Hematopoietic multipotent progenitor cell treated with erythropoietin and hydrocortisone succinate and interleukin-3 and kit ligand, for 15 days (in vitro differentiated cells): ENCODE data around the gene EYS.

Source experiments
- DNase-seq: peaks from one replicate; pipeline ENCODE4 v3.0.0-alpha.2; 2015; ENCODE audit warnings: low spot score

EYS gene

DNA sequence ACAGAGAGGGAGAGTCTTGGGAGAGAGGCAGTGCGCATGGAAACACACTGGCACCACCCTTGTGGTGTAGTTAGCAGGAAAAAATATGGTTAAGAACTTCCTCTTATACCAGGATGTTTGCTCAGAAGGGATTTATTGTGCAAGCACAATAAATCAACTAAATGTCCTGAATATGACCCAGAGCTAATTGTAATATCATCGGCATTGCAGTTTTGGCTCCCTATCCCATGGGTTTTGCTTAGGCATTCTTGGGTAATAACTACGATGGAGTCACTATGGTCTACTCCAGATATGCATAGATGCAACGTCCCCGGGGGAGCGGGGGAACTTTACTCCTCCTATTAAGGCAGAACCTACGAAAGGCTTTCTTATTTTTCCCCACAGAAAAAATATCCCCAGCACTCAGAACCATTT lies 751.6 kb downstream of the EYS start:
- DNase-seq: no peak

DNA sequence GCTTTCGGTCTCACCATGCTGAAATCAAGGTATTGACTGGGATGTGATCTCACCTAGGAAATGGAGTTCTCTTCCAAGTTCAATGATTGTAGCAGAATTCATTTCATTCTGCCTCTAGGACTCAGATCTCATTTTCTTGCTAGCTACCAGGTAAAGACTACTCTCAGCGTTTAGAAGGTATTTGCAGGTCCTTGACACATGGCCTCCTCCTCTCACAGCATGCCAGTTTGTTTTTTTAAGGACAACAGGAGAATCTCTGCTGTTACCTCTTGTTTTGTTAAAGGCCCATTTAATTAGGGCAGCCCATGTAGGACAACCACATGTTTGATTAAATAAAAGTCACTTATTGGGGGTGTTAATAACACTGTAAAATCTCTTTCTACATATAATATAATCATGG lies 757.8 kb downstream of the EYS start:
- DNase-seq: no peak

DNA sequence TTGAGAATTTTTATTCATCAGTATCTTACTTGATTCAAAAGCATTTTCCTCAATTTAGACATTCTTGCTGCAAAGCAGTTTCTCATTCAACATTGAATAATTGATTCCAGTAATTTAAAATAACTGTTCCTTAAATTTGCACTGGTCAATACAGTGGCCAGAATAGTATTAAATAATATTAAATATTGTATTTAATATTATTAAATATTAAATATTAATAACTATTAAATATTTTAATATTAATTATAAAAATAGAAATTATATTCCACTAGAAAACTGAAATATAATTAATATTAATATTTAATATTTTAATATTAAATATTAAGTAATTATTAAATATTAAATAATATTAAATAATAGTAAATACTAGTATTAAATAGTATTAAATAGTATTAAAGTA lies 758.8 kb downstream of the EYS start:
- no peak for DNase-seq

DNA sequence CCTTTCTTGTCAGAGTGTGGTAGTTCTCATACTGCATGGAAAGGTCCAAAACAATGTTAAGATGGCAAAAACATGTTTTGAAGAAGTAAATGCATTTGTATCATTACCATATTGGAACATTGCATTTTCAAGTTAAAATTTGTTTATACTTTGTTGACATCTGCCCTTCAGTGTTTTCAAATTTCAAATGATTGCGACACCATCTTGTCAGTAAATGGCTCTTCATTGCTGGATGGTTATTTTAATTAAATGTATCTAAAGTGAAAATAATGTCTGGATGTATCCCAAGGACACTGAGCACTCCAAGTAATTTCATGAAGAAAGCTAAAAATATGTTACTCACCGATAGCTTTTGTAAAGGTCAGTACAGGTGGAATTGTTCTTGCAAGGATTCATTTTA lies 761.6 kb downstream of the EYS start:
- no peak for DNase-seq

DNA sequence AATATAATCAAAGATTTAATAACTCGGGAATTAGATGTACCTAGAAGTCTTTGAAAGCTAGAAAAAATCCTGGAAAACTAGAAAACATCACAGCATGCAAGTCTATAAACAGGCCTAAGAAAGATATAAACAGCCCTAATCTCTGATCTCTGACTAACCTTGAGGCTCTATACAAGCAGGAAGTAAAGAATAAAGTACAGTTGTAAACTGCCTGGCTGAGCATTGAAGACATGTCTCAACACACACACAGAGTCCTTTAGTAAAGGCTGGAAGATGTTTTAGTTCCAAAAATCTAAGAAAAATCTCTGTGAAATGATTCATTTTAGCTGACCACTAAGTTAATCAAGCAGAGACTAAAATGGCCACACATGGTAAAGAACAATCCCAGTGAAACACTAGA lies 774.5 kb downstream of the EYS start:
- no peak for DNase-seq

DNA sequence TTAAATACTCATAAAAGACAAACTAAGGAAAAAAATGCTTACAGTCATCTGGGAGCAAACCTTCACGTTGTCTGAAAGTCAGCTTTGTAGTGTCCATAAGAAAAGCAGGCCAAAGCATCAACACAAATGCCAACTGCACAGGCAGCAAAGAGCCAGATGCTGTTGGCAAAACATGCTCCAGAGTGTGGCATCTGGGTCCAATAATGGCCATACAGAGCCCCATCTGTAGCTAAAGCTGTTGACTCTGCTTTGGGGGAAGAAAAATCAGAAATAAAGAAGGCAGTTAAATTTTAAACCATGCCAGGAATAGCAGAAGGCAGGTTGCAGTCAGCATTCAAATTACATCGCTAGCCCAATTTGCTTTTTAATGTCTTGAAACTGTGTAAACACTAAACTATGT lies 776.3 kb downstream of the EYS start:
- DNase-seq: no peak

DNA sequence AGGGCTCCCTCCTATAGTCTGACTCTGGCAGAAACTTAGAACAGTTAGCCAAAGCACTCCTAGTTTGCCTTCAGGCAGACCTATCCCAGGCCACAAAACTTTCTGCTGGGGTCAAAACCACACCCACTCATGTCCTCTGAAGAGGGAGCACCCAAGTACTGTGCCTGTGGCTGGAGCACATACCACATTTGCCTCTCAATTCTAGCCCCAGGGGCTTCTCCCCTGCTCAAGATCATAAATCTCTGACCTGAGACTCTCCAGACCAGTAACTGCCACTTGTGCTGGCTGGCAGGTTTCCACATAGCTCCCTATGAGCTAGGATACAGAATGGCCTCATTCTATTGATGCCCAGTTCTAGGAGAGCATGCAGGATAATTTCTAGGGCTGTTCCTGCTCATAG lies 781.0 kb downstream of the EYS start:
- no peak for DNase-seq

DNA sequence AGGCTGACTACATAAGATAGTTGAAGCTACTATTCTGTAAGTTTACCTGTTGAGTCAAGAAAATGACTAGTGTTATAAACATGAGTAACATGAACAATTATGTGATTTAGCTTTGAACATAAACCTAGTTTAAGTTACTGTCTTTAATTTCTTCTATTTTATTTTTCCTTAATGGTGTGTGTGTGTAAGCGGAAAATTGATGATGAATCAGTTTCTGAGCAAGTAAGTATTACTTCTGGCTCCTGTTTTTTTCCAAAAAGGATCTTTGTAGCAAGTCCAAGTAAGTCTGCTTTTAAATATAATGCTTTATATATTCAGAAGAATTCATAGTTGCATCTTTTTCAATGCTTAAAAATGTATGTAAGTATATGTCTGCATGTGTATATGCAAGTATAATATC lies 786.8 kb downstream of the EYS start:
- no peak for DNase-seq

DNA sequence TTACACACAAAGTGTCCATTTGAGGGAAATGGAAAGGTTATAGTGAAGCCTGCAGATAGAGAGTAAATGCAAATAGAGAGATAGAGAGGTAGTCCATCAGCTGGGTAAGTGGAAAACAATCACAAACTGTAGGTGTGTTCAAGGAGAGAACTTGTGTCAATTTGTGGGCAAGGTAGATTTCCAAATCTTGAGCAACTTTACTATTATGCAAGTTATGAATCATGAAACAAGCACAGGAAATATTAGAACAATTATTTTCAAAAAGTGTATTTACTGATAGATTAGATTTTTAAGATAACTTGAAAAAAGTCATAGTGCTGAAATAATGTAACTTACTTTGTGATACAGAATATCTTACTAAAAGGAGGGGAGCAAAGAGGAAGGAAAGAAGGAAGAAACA lies 792.9 kb downstream of the EYS start:
- no peak for DNase-seq

DNA sequence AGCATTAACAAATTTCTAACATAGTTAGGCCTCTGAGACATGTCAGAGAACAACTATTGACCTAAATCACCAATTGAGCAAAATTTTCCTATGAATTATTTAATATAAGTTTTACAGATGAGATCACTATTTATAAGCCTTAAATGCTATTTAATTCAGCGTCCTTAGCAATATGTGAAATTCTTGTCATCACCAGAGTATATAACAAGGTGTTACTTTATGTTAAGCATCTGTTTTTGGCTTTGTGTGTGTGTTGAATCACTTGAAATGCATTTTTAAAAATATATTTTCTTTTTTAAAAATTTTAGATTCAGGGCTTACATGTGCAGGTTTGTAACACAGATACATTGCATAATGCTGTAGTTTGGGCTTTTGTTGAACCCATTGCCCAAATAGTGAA lies 794.1 kb downstream of the EYS start:
- no peak for DNase-seq

DNA sequence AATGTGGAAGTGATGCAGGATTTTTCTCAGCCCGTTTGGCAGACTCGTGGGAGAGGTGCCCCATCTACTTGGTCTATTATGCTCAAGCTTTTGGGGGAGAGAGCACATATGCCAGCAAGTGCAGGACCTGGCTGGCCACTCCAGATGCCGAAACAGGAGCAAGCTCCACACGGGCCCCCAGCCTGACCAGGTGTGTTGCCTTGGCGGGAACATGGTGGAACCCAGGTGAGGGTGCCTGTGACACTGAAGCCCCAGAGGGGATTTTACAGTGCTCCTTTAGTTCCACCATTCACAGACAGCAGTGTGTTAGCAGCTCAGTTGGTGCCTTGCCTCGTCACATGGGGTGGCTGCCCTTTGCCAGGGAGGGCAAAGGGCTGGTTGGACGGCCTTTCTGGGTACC lies 798.9 kb downstream of the EYS start:
- DNase-seq: no peak

DNA sequence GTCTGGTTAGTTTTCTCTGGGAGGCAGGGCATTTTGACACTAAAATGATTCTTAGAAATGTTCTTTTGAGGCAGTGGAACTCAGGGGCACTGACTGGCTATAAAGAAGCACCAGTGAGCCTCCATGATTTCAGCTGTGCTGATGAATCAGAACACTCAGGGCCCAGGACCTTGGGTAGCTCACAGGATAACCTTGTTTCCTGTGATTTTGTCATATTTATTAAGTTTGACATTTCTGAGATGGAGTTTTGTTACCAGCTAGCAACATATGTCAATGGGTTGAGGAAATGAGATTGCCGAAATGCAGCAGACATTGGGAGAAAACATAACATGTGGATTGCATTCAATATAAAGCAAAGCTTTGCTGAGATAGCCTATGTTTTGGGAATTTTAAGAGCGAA lies 802.4 kb downstream of the EYS start:
- no peak for DNase-seq

DNA sequence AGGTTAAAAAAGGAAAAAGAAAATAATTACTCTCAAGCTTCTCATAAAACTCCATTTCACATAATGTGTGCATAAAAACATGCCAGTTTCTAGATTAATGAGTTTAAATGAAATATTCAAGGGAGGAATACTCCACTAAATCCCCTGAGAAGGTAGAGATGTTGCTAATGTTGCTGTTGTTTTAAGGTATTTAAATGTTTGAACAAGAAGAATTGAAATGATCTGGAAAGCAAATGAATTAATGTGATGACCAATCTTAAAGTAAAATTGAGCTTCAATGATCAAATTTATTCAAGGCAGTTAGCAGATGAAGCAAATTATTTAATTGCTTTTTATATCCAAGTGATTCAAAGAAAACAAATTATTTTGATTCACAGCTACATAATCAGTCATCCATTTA lies 804.4 kb downstream of the EYS start:
- no peak for DNase-seq

DNA sequence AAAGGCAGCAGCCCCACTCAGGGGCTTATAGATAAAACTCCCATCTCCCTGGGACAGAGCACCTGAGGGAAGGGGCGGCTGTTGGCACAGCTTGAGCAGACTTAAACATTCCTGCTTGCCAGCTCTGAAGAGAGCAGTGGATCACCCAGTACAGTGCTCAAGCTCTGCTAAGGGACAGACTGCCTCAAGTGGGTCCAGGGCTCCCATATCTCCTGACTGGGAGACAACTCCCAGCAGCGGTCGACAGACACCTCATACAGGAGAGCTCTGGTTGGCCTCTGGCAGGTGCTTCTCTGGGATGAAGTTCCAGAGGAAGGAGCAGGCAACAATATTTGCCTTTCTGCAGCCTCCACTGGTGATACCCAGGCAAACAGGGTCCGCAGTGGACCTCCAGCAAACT lies 810.1 kb downstream of the EYS start:
- no peak for DNase-seq

DNA sequence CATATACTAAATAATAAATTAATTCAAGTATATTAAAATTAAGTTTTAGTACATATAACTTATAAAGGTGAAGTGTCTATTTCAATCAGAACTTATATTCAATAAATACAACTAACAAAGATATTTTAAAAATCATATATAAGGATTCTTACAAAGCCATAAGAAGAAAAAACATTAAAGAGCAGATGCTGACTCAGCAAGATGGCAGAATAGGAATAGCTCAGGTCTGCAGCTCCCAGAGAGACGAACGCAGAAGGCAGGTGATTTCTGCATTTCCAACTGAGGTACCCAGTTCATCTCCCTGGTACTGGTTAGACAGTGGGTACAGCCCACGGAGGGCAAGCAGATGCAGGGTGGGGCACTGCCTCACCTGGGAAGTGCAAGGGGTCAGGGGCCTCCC lies 811.1 kb downstream of the EYS start:
- DNase-seq: no peak

DNA sequence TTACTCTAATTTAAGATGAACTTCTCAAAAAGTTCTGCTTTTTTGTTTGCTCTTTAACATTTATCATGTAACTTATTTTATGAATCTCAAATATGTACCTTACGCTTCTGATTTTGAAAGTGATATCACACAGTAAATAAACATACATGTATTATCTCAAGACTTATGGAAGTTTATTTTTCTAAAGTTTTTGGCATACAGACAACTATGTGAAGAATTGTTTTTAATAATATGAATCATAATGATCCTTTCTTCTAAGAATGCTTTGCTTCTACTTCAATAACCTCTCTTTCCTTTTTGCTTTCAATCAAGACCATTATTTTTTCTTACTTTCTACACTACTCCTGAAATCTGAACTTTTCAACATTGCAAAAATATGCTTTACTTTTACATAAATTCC lies 816.4 kb downstream of the EYS start:
- DNase-seq: no peak

DNA sequence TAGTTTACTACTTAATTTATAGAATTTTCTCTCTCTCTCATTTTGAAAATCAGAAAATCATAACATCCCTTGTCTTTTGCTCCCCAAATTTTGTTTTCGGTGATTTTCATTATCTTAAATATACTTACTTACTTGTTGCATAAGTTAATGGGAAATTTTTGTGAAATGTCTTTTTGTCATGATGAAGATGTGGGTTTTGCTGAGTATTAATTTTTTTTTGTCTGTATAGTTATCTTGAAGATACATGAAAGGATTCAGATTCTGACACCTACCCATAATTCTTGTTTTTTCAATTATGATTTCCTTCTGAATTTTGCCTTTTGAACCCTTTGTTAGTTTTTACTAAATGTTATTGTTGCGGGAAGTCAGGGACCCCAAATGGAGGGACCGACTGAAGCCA lies 817.9 kb downstream of the EYS start:
- DNase-seq: no peak

DNA sequence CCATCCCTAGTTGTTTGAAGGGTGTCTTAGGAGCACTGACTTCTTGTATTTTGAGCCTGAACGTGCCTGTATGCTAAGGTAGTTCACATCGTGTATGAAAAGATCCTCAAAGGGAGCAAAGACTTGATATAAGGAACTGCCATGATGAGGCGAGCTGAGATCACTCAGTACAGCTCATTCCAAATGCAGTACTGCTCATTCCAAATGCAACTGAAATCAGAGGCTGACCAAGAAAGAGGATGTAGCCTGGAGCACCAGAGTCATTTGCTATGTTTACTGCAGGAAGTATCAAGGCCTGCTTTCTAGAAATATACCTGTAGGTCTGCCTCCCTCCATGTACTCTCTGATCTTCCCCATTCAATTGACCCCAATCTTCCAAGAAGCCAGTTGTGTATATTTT lies 832.2 kb downstream of the EYS start:
- DNase-seq: no peak

DNA sequence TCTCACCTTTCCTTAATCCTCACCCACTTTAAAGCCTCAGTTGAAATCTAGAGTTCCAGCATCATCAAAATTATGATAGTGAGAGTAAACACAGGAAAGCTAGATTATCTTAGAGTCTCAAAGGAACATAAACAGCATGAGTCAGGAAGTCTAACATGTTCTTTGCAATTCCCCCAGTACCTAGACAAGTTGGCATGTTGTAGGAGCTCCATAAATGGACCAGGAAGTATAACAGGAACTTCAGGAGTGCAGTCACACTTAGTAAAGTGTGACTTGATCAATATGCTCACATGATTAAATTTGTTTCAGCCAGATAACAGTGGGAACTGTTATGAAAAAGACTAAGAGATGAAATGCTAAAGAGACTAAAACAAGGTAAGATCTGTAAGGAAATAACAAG lies 834.4 kb downstream of the EYS start:
- DNase-seq: no peak

DNA sequence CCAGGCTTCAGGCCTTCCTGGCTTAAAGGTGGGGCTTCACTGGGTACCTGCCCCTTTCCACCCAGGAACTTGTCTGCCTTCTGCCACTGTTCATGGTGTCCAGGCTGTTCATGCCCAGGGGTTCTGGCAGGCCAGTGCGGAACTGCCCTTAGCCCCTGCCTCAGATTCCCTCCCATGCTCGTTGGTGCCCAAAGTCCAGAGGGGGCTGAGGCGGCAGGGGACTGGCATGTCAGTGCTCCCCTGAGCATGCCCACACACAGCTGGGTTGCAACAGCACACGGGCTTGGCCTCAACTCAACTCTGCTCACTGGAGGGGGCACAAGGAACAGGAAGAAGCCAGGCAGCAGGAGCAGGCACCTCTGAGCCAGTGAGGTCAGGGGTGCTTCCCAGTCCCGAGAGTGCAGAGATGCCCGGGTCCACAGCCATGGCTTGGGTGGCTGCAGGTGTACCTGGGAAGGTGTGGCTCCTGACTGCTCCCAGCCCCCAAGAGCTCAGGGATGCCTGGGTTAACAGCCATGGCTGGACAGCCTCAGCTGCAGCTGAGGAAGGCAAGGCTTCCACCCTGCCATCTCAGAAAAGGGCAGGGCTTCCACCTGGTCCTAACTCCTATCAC lies 845.9 kb downstream of the EYS start:
- DNase-seq: no peak

DNA sequence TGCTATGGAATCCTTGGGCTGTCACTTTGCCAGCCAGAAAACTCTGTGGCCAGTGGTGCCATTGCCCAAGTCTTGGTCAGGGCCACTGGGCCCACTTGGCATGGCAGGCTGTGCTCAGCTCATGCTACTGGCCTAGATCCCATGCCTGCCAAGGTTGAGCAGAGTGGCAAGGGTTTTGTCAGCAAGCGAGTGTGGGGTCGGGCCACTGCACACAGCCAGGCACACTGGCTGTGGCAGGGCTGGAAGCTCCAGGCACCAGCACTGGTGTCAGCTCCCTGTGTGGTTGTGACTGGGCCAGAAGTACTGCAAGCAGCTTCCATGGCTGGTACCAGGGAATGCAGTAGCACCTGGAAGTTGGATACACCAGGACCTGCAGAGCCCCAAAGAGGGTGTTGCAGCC lies 846.8 kb downstream of the EYS start:
- no peak for DNase-seq

DNA sequence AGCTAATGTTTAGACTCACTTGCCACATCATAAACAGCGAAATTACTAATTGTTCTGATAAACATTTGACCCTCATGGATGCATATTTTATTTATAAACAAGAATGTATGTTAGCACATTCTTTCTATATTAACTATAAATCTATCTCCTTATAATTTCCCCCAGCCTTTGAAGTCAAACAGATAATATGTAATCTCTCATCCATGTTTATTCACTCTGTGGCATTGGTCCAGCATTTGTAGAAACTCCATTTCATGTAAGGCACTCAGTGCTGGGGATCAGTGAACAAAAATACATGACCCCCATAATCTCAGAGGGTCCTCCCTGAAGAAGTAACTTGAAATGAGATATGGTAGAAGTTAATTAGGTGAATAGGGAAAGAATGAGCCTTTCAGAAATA lies 856.9 kb downstream of the EYS start:
- DNase-seq: no peak

DNA sequence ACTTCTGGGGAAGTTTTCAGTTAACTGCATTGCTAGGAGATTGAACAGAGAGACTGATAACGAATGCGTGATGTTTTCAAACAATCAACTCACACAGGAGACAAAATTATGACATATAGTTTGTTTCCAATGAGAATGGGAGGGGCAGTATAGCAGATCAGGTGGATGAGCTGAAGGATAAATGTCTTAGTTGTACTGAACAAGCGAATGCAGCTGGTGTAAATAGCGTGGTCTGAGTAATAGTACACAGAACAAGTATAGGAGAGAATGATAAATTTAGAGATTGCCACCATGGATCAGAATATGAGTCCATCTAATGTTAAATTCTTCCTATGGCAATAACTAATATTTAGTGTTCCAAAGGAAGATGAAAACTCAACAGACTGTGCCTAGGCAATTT lies 858.6 kb downstream of the EYS start:
- DNase-seq: no peak

DNA sequence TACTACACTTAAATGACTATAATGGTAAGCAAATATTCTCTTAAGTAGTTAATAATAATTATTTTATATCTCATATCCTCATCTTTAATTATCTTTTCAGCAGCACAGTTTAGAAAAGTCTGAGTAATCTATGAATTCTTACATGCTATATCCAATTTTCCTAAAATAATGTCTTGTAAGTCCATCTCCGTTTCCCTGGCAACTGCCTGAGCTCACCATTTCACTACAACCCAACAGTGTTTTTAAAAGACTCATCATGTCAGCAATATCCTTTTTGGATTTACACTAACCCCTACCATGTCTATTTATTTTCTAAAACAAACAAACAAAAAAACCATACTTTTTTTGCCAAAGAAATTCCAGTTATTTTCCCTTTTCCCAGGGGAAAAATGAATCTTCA lies 859.6 kb downstream of the EYS start:
- no peak for DNase-seq

DNA sequence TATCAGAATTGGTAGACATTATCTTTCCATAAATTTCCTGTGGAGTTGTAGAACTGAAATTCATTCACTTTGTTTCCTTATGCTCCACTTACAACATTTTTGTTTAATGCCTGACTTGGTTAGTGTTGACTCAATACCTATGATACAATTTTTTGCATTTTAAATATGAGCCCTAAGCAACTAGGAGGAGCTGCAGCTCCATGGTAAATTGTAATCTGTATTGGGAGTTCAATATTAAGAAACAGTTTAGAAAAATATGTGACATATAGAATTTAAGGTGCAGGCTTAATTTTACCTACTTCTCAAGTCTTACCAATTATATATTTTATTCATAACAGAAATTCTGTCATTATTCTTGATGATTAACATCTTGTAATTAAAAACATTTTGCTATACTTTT lies 868.3 kb downstream of the EYS start:
- no peak for DNase-seq
